HG03520 (cell line): ENCODE results near the gene PLA2G2F.

Experiments used
- ATAC-seq: cut with Tn5 transposase; IDR thresholded peaks from one replicate; pipeline ENCODE4 v1.9.1; 2021; ENCODE audit warnings: mild to moderate bottlenecking, moderate library complexity; ENCODE audit not compliant: unreplicated experiment

The PLA2G2F gene

DNA sequence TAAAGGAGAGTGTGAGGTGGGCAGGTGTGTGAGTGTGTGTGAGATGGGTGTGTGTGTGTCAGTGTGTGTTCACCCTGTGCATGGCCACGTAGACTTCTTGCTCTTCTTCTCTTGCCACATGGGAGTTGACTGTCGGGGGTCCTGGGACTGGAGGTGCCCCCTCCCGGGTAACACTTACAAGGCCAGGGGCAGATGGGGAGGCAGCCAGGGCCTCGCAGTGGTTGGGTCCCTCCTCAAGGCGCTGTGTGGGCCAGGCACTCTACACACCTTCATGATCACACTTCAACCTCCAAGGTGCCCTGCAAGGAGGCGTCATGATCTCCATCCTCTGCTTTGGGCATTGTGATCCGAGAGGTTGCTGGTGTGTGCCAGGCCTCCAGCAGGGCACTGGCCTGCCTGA lies 2.3 kb downstream of the PLA2G2F start:
- no peak for ATAC-seq

DNA sequence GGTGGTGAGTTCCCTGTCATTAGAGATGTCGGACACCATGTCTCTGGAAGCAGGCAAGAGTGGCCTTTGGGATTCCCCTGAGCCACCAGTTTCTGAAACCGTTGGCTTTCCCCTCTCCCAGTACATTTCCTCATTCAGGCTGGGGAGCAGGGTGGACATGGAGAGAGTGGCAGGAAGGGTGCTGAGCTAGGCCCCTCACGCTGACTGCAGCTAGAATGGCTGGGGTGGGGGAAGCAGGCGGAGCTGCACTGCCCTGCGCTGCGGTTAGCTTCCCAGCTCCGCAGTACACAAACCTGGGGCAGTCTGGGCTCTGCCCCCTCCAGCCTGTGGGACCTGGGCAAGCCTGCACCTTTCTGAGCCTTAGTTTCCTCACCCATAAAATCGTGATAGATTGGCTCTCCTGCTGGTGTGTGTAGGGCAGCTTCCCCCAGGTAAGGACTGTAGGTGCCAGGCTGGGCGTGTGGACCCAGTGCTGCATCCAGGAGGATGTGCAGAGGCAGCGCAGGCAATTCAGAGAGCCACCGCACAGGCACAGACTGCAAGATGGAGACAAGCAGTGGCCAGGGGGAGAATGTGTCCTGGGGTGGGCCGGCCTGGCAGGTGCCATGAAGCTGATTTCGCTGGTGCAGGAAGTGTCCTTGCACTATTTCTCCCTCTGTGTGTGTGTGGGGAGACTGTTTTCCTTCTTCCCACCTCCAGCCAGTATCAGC lies 3.0 kb downstream of the PLA2G2F start:
- no peak for ATAC-seq

GRCh38 chr1:20143318-20143717 lies 4.2 kb downstream of the PLA2G2F start:
- ATAC-seq = no peak

- ATAC-seq = no peak
Measured at GRCh38 chr1:20143734-20144565, 4.8 kb downstream of the PLA2G2F start.

GRCh38 chr1:20147846-20148570 lies 8.9 kb downstream of the PLA2G2F start:
- ATAC-seq = no peak

- no peak for ATAC-seq
Measured at GRCh38 chr1:20148571-20149500, 9.7 kb downstream of the PLA2G2F start.

DNA sequence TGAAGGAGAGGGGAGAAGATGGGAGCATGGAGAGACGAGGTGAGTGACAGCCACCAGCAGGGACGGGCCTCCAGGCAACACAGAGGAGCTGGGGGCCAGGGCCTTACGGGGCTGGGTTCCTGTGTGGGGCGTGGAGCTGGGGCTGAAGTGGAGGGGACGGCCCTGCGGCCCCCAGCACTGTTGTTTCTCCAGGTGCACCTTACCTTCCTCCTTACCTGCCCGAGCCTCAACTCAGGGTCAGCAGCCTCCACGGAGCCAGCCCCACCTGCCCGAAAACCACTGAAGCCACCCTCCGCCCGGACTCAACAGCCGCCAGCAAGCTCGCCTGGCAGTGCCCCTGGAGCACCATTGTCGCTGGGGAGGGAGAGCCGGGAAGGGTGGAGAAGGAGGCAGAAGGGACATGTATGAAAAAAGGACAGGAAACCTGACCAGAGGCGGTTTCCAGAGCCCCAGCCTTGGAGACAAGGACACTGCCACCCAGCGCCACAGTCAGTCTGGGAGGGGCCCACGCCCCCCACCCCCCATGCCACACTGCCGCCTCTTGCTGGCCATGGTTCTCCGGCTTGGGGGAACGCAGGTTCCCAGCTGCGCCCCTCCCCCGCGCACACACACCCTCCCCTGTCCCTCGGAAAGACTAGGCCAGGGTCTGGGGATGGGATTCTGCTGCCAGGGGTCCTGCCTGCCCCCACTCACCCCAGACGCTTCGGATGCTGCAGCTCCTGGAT lies 10.6 kb downstream of the PLA2G2F start:
- no peak for ATAC-seq

DNA sequence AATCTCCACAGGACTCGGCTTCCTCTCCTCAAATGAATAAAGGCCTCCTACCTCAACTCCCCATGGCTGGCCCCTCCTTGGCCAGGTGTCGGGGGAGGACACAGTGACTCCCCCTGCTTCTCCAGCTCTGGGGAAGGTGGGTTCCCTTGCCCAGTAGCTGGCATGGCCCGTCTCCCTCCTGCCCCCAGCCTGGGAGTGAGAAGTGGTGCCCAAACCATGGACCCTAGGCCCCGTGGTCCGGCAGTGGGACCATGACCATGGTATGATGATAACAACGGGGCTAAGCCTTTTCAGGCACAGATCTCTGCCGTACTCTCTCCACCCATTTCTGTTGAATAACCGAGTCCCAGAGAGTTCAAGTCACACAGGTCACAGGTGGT lies 11.2 kb downstream of the PLA2G2F start:
- no peak for ATAC-seq

GRCh38 chr1:20150969-20151368 lies 11.8 kb downstream of the PLA2G2F start:
- ATAC-seq = no peak

DNA sequence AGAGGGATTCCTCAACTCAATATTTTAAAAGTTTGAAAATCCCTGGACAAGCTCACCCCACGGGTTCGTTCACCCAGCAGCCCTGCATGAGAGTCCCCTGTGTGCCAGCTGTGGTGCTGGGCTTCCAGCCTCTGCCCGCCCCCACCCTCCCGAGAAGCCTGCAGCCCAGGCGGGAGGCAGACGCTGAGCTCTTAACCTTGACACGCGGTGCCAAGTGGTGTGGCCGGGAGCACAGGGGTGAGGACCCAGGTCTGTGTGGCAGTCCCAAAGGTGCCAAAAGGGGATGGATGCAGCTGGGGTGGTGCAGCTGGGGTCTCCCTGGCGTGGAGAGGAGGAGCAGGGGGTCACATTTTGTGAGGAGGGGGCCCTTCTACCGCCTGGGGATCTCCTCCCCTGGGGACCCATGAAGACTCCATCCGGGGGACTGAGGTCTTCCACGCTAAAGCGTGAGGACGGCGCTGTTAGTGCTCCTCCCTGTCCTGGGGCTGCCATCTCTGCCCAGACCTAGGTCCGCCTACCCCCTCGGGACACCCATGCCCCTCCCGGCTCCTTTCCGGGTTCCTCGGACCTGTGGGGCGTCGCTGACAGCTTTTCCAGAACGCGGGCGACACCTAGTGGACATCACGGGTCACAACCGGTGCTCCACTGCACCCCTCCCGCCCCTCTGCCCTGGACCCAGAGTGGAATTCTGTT lies 12.9 kb downstream of the PLA2G2F start:
- no peak for ATAC-seq

DNA sequence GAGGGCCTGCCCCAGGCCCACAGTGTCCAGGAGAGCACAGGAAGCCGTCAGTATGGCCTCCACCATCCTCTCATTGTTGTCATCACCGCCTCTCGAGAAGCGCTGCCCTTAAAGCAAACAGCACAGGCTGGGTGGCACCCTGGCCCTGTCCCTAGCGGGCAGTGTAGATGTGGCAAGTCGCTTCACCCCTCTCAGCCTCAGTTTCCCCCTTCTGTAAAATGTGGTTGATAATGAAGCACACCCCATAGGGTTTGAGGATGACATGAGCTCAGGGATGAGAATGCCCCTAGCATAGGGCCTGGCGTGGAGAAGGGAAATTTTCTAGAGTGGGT lies 13.4 kb downstream of the PLA2G2F start:
- ATAC-seq = no peak

DNA sequence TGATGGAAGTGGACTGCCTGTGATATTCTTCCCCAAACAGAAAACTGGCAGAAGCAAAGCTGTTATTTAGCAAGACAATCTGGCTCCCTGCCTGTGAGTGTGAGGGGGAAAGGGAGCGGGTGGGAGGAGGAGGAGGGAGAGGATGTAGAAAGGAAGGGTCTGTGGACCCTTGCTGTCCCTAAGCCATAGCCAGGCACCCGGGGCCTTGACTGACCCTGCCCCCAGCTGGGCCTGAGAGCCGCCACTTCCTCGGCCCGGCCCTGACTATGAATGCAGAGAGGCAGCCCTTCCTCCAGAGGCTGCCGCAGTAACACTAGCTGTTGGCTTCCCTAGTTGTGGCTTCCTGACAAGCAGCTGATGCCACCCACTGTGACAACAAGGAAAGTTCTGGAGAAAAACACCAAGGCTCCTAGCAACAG lies 13.9 kb downstream of the PLA2G2F start:
- no peak for ATAC-seq

DNA sequence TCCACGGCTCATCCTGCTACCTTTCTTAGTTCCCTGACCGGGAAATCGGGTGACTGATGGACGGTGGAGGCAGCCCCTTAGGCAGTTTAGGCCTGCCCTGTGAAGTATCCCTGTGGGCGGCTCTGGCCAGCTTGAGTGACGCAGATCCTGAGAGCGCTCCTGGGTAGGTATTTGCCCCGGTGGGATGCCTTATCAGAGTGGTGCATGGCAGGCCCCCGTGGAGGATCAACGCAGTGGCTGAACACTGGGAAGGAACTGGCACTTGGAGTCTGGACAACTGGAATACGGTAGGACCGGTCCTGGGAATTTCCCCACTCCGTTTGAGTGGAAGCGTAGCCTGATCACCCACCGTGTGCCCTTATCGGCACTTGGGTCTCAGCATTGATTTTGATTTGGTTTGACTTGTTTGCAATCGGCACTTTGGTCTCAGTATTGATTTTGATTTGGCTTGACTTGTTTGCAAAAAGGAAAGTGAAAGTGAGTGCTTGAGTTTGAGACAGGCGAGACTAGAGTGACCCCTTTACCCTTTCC lies 15.2 kb downstream of the PLA2G2F start:
- no peak for ATAC-seq

GRCh38 chr1:20158358-20159070 lies 19.4 kb downstream of the PLA2G2F start:
- no peak for ATAC-seq

GRCh38 chr1:20160034-20160433 lies 20.9 kb downstream of the PLA2G2F start:
- ATAC-seq = no peak

DNA sequence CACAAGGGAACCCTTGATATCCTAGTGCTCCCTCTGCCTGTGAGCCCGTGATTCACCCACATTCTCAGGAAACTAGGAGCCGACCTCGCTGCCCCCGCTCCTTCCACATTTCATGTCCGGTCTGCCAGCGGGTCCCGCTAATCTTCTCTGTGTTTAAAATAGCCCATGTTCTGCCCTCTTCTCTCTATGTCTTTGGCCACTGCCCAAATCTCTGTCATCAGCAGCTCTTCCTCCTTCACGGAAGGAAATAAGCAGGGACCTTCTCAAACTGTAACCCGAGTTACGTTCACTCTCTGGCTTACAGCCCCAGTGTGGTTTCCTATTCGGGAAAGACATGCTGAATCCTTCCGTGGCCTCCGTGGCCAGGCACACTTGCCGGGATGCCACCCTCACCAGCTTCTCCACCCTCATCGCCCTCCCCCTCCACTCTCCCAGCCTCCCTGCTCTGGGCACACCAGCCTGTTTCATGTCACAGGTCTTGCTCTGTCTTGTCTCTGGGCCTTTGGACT lies 25.6 kb downstream of the PLA2G2F start:
- ATAC-seq = no peak

GRCh38 chr1:20165522-20165951 lies 26.4 kb downstream of the PLA2G2F start:
- ATAC-seq = no peak

- no peak for ATAC-seq
Measured at GRCh38 chr1:20166051-20166450, 26.9 kb downstream of the PLA2G2F start.
